Omental fat pad (tissue), 4 donors: ENCODE data around the gene OR10R2. TPM values are rescaled to one million over a fixed set of nuclear protein-coding genes. Genes with fewer than 3 reads are reported as not detected.

Experiments
- ATAC-seq: fragments of 150-250 bp; one replicate; pipeline ENCODE4 v1.9.1; 2016; ENCODE audit warnings: mild to moderate bottlenecking, moderate library complexity; ENCODE audit not compliant: low FRiP score
- DNase-seq: peaks from one replicate; pipeline ENCODE4 v3.0.0-alpha.2; 2019; ENCODE audit warnings: low spot score
- total RNA-seq, 4 donors: library from RNA; depleted of rRNA; stranded (reverse); fragments of >200 nt; gene quantifications; one replicate each; pipeline ENCODE4 v1.1.0, GENCODE V29; 2016
- TF ChIP-seq, protein P1 (sequence below), 3 donors: fragments of 450-650 bp; IDR thresholded peaks; one replicate each; pipeline ENCODE4 v1.5.1; 2016 to 2017; ENCODE audit warnings: antibody characterized with exemption in 3 of 3, mild to moderate bottlenecking in 3 of 3, moderate library complexity in 2 of 3

The OR10R2 gene
- total RNA-seq, 4 donors from 2014 or later, result not detected

DNA sequence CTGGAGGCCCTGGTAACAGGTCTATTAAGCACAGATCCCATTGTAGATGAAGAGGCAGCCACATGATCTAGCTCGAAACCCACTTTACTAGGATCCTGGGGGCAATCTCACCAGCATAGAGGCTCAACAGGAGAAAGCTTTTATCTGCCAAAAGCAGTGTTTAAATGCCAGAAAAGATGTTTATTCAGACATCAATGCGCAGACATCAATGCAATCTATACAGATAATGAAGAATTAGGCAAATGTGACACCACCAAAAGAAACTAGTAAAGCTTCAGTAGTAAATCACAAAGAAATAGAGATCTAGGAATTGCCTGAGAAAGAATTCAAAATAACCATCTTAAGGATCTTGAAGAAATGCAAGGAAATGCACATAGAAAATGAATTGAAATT is 49.6 kb downstream of the OR10R2 start:
- ATAC-seq (no peak), DNase-seq (no peak)
- TF ChIP-seq, protein P1, sequence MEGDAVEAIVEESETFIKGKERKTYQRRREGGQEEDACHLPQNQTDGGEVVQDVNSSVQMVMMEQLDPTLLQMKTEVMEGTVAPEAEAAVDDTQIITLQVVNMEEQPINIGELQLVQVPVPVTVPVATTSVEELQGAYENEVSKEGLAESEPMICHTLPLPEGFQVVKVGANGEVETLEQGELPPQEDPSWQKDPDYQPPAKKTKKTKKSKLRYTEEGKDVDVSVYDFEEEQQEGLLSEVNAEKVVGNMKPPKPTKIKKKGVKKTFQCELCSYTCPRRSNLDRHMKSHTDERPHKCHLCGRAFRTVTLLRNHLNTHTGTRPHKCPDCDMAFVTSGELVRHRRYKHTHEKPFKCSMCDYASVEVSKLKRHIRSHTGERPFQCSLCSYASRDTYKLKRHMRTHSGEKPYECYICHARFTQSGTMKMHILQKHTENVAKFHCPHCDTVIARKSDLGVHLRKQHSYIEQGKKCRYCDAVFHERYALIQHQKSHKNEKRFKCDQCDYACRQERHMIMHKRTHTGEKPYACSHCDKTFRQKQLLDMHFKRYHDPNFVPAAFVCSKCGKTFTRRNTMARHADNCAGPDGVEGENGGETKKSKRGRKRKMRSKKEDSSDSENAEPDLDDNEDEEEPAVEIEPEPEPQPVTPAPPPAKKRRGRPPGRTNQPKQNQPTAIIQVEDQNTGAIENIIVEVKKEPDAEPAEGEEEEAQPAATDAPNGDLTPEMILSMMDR (IDR thresholded peaks at IDR 0.05), result no peak

DNA sequence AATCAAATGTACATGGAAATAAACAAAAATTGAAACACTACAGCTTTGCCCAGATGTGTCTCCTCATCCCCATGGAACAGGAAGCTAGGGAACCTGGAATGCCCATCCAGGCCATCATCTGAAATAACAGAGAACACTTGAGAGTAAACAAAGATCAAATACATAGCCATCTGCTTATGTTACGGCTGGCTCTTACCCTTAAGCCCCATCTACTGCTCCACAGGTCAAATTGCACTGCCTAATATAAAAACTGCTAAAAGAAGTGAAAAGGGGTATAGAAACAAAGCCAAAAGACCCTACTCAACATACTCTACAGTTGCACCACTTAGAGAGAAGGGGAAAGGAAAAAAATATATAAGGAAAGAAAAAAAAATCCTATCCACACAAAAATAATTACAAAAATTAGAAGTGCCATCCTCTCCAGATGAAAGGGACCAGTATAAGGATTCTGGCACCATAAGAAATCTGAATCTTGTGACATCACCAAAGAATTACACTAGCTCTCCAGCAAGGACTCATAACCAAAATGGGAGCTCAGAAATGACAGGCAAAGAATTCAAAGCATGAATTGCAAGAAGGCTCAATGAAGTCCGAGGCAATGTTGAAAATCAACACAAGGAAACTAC is 55.3 kb downstream of the OR10R2 start:
- no peak for ATAC-seq
- DNase-seq, result no peak
- TF ChIP-seq, protein P1 (IDR thresholded peaks at IDR 0.05), result no peak

Other genes with a start within 250 kb of the OR10R2 start
- gene CD1A, start 217.8 kb upstream of the OR10R2 start, total RNA-seq, result not detected
- under 1 TPM in 3 of 4 donors, not detected in 1; 0.74 to 0.96 (median 0.94) TPM for gene CD1C, start 182.3 kb upstream of the OR10R2 start, total RNA-seq
- gene CD1B, start 140.7 kb upstream of the OR10R2 start, total RNA-seq, result under 1 TPM in 1 of 4 donors, not detected in 3; 0.38 TPM
- gene CD1E, start 118.3 kb upstream of the OR10R2 start, total RNA-seq, result under 1 TPM in 1 of 4 donors, not detected in 3; 0.44 TPM
- gene OR10T2, start 72.8 kb upstream of the OR10R2 start, total RNA-seq, result not detected
- not detected for gene OR10K2, start 46.0 kb upstream of the OR10R2 start, total RNA-seq
- not detected for gene OR10K1, start 10.4 kb upstream of the OR10R2 start, total RNA-seq
- gene OR6Y1, start 82.2 kb downstream of the OR10R2 start, total RNA-seq, result not detected
- gene OR6P1, start 98.4 kb downstream of the OR10R2 start, total RNA-seq, result not detected
- not detected for gene OR10X1, start 107.7 kb downstream of the OR10R2 start, total RNA-seq
- gene OR10Z1, start 133.0 kb downstream of the OR10R2 start, total RNA-seq, result not detected
- gene SPTA1, start 214.5 kb downstream of the OR10R2 start, total RNA-seq, result 1 to 10 TPM in 2 of 4 donors, under 1 TPM in 2; 0.36 to 1.8 (median 0.83) TPM
- gene OR6K2, start 228.4 kb downstream of the OR10R2 start, total RNA-seq, result not detected
- not detected for gene OR6K3, start 248.5 kb downstream of the OR10R2 start, total RNA-seq